ENCODE data around the gene CEBPG. TPM values are rescaled to one million over a fixed set of nuclear protein-coding genes. Genes with fewer than 3 reads are reported as not detected.
A peak's percentile ranks its signal among the peaks of the same experiment; 100 is the strongest.

Gene CEBPG
- polyA plus RNA-seq, 1 donor from 2014 or later: 67.5 TPM

DNA sequence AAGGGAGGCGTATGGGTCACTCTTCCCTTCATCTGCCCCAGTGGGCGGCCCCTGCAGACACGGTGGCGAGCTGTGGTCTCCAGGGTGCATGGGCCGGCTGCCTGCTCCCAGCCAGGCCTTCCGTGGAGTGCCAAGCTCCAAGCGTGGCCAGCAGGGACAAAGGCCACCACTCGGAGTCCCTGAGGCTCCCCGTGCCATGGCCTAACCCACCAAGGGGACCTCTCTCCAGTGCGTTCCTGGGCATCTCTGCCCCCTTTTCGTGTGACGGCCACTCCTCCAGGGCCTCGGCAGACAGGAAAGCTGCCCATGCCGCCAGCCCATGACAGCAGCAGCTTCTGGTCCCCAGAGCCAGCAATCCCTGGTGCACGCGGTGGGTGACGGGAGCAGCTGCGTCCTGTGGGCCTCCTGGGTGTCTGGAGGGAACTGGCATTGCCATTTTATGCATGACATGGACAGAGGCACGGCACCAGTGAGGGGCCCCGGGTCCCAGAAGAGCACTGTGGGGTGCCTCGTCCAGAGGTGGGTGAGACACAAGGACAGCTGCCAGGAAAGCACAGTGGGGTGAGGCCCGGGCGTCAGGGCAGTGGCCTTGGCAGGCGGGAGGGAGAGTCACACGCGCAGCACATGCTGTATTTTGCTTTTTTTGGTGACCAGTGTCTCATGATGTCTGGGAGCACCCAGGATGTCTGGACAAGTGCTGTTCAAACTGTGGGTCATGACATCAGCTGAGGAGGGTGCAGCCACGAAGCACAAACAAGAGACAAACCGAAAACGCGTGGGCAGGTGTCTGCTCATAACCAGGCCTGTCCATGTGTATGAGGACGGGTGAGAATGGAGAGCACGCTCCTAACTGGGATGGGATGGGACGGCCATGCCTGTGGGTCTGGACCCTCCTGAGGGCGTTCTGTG lies 32.3 kb downstream of the CEBPG start:
- H3K9ac ChIP-seq (ENCODE audit: low read length): no peak overlapping the region
- H4K20me1 ChIP-seq (ENCODE audit: insufficient read depth): no peaks in the 10 kb centered on the region
- TF ChIP-seq POLR2AphosphoS5 (IDR thresholded peaks at IDR 0.05) (no peak), EP300 (conservative IDR thresholded peaks at IDR 0.05; ENCODE audit: poor library complexity, severe bottlenecking) (no peak), EZH2 (IDR thresholded peaks at IDR 0.05; ENCODE audit: borderline replicate concordance, insufficient read depth, low read length, poor library complexity, severe bottlenecking) (no peak), TAF1 (IDR thresholded peaks at IDR 0.05; ENCODE audit: low read depth) (no peak), RAD21 (conservative IDR thresholded peaks at IDR 0.05) (no peak)
- TF ChIP-seq, protein P1, sequence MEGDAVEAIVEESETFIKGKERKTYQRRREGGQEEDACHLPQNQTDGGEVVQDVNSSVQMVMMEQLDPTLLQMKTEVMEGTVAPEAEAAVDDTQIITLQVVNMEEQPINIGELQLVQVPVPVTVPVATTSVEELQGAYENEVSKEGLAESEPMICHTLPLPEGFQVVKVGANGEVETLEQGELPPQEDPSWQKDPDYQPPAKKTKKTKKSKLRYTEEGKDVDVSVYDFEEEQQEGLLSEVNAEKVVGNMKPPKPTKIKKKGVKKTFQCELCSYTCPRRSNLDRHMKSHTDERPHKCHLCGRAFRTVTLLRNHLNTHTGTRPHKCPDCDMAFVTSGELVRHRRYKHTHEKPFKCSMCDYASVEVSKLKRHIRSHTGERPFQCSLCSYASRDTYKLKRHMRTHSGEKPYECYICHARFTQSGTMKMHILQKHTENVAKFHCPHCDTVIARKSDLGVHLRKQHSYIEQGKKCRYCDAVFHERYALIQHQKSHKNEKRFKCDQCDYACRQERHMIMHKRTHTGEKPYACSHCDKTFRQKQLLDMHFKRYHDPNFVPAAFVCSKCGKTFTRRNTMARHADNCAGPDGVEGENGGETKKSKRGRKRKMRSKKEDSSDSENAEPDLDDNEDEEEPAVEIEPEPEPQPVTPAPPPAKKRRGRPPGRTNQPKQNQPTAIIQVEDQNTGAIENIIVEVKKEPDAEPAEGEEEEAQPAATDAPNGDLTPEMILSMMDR (IDR thresholded peaks at IDR 0.05; ENCODE audit: poor library complexity, severe bottlenecking): no peak
- no peaks in the 10 kb centered on the region for H3K9me3 ChIP-seq (ENCODE audit: low read length)
- H3K9me2 ChIP-seq (ENCODE audit: insufficient read depth, low read length): no peaks in the 10 kb centered on the region
- H2AFZ ChIP-seq (ENCODE audit: low read depth, low read length): no peak overlapping the region
- H3K27me3 ChIP-seq (ENCODE audit: insufficient read depth, low read depth, low read length): no peaks in the 10 kb centered on the region
- no peak overlapping the region for H3K4me3 ChIP-seq (ENCODE audit: low read length)
- H3K27ac ChIP-seq (ENCODE audit: low read length): no peak overlapping the region
- no peak overlapping the region for H3K4me2 ChIP-seq (ENCODE audit: low read length)
- H3K36me3 ChIP-seq (ENCODE audit: insufficient read depth, low read length): no peaks in the 10 kb centered on the region
- no peaks in the 10 kb centered on the region for H3F3A ChIP-seq (ENCODE audit: insufficient read depth, low read length, poor library complexity, severe bottlenecking)
- H3K79me2 ChIP-seq (replicated peaks; ENCODE audit: insufficient read depth, low read length): no peaks in the 10 kb centered on the region

DNA sequence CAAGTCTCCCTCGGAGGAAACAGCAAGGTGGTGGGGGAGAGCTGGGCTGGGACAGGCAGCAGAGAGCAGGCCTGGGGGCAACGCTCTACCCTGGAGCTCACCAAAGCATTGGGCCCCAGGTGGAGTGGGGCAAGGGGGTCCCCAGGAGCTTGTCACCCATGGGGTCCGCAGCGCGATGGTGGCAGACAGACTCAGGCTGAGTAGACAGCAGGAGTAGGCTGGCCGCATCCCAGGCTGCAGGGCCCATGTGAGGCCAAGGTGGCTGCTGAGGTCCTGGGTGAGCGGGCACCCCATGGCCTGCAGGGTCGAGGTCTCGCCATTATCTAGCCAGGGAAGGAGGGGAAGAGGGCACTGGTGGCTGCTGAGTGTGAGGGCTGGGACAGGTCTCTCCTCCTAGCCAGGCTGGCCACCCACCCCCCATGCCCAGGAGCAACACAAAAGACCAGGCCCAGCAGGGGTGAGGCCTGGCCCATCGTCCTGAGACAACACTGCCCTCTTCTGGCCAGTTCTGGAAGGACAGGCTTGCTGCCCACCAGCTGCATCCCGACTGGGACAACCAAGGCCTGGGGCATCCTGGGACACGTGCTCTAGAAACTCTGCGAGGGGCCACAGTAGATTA lies 33.1 kb downstream of the CEBPG start:
- Histone ChIP-seq H3K27ac (ENCODE audit: low read length) (no peak overlapping the region), H3K9me2 (ENCODE audit: insufficient read depth, low read length) (no peaks in the 10 kb centered on the region), H3K9ac (ENCODE audit: low read length) (peak overlapping the region; percentile 10), H3K9me3 (ENCODE audit: low read length) (no peaks in the 10 kb centered on the region), H3K79me2 (replicated peaks; ENCODE audit: insufficient read depth, low read length) (no peaks in the 10 kb centered on the region), H3F3A (ENCODE audit: insufficient read depth, low read length, poor library complexity, severe bottlenecking) (no peaks in the 10 kb centered on the region), H3K27me3 (ENCODE audit: insufficient read depth, low read depth, low read length) (no peaks in the 10 kb centered on the region), H4K20me1 (ENCODE audit: insufficient read depth) (no peaks in the 10 kb centered on the region), H3K4me2 (ENCODE audit: low read length) (no peak overlapping the region), H3K4me3 (ENCODE audit: low read length) (no peak overlapping the region), H3K36me3 (ENCODE audit: insufficient read depth, low read length) (no peaks in the 10 kb centered on the region), H2AFZ (ENCODE audit: low read depth, low read length) (no peak overlapping the region)
- TF ChIP-seq TAF1 (IDR thresholded peaks at IDR 0.05; ENCODE audit: low read depth) (no peak), POLR2AphosphoS5 (IDR thresholded peaks at IDR 0.05) (no peak), MXI1 (conservative IDR thresholded peaks at IDR 0.05; ENCODE audit: poor library complexity, severe bottlenecking) (peak; percentile 24), SMC3 (conservative IDR thresholded peaks at IDR 0.05; ENCODE audit: poor library complexity) (peak; percentile 94), RAD21 (conservative IDR thresholded peaks at IDR 0.05) (peak; percentile 94)
- TF ChIP-seq, protein P1 (IDR thresholded peaks at IDR 0.05; ENCODE audit: poor library complexity, severe bottlenecking): peak; percentile 94
- TF ChIP-seq, protein P2, sequence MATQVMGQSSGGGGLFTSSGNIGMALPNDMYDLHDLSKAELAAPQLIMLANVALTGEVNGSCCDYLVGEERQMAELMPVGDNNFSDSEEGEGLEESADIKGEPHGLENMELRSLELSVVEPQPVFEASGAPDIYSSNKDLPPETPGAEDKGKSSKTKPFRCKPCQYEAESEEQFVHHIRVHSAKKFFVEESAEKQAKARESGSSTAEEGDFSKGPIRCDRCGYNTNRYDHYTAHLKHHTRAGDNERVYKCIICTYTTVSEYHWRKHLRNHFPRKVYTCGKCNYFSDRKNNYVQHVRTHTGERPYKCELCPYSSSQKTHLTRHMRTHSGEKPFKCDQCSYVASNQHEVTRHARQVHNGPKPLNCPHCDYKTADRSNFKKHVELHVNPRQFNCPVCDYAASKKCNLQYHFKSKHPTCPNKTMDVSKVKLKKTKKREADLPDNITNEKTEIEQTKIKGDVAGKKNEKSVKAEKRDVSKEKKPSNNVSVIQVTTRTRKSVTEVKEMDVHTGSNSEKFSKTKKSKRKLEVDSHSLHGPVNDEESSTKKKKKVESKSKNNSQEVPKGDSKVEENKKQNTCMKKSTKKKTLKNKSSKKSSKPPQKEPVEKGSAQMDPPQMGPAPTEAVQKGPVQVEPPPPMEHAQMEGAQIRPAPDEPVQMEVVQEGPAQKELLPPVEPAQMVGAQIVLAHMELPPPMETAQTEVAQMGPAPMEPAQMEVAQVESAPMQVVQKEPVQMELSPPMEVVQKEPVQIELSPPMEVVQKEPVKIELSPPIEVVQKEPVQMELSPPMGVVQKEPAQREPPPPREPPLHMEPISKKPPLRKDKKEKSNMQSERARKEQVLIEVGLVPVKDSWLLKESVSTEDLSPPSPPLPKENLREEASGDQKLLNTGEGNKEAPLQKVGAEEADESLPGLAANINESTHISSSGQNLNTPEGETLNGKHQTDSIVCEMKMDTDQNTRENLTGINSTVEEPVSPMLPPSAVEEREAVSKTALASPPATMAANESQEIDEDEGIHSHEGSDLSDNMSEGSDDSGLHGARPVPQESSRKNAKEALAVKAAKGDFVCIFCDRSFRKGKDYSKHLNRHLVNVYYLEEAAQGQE (IDR thresholded peaks at IDR 0.05; ENCODE audit: borderline replicate concordance): no peak
